ENCODE data around the gene CNOT2. TPM values are rescaled to one million over a fixed set of nuclear protein-coding genes. Genes with fewer than 3 reads are reported as not detected.

Gene CNOT2
- total RNA-seq, 6 experiments from 2014 or later = 45.0 to 54.2 (median 49.5) TPM

- Mint-ChIP-seq H3K27ac (peak overlapping the region; percentile 67), H3K4me3 (peak overlapping the region; percentile 74), H3K9me3 (no peaks in the 10 kb centered on the region), H3K27me3 (ENCODE audit: insufficient read depth) (no peaks in the 10 kb centered on the region; the same call in 1 of the 2 replicates), H3K4me1 (ENCODE audit: low read depth) (peaks cover 78% of the 10 kb centered on the region), H3K36me3 (ENCODE audit: low read depth) (no peaks in the 10 kb centered on the region)
- TF ChIP-seq, protein P1, sequence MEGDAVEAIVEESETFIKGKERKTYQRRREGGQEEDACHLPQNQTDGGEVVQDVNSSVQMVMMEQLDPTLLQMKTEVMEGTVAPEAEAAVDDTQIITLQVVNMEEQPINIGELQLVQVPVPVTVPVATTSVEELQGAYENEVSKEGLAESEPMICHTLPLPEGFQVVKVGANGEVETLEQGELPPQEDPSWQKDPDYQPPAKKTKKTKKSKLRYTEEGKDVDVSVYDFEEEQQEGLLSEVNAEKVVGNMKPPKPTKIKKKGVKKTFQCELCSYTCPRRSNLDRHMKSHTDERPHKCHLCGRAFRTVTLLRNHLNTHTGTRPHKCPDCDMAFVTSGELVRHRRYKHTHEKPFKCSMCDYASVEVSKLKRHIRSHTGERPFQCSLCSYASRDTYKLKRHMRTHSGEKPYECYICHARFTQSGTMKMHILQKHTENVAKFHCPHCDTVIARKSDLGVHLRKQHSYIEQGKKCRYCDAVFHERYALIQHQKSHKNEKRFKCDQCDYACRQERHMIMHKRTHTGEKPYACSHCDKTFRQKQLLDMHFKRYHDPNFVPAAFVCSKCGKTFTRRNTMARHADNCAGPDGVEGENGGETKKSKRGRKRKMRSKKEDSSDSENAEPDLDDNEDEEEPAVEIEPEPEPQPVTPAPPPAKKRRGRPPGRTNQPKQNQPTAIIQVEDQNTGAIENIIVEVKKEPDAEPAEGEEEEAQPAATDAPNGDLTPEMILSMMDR (IDR thresholded peaks at IDR 0.05) = no peak
- DNase-seq = peak; percentile 60
Observed at GRCh38 chr12:70255311-70255710, 12.1 kb downstream of the CNOT2 start.

GRCh38 chr12:70258605-70259403 is 15.6 kb downstream of the CNOT2 start:
- H3K36me3 Mint-ChIP-seq (ENCODE audit: low read depth) = peaks cover 21% of the 10 kb centered on the region
- peaks cover 7% of the 10 kb centered on the region; the same call in 1 of the 2 replicates for H3K9me3 Mint-ChIP-seq
- DNase-seq = no peak
- H3K27me3 Mint-ChIP-seq (ENCODE audit: insufficient read depth) = no peaks in the 10 kb centered on the region
- H3K4me3 Mint-ChIP-seq = no peak overlapping the region; the same call in 1 of the 2 replicates
- TF ChIP-seq, protein P1 (IDR thresholded peaks at IDR 0.05) = no peak
- H3K4me1 Mint-ChIP-seq (ENCODE audit: low read depth) = peaks cover 56% of the 10 kb centered on the region
- peak overlapping the region; percentile 45 for H3K27ac Mint-ChIP-seq

DNA sequence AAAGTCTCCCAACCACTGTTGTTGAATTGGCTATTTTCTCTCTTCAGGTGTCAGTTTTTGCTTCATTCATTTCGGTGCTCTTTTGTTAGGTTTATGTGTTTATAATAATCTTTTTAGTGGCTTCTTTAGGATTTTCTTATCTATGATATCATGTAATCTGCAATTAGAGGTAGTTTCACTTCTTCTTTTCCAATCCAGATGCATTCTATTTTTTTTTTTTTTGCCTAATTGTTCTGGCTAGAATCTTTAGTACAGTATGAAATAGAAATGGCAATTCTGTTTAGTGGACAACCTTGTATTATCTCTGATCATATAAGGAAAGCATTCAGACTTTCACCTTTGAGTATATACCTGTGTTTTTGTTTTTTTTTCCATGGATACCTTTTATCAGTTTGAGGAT is 17.4 kb downstream of the CNOT2 start:
- Mint-ChIP-seq H3K27me3 (ENCODE audit: insufficient read depth) (no peaks in the 10 kb centered on the region; the same call in 1 of the 2 replicates), H3K36me3 (ENCODE audit: low read depth) (peaks cover 21% of the 10 kb centered on the region), H3K27ac (no peak overlapping the region), H3K4me1 (ENCODE audit: low read depth) (peaks cover 44% of the 10 kb centered on the region), H3K4me3 (no peak overlapping the region), H3K9me3 (peaks cover 7% of the 10 kb centered on the region; the same call in 1 of the 2 replicates)
- no peak for DNase-seq
- TF ChIP-seq, protein P1 (IDR thresholded peaks at IDR 0.05) = no peak

- Mint-ChIP-seq H3K27me3 (ENCODE audit: insufficient read depth) (no peaks in the 10 kb centered on the region; the same call in 1 of the 2 replicates), H3K36me3 (ENCODE audit: low read depth) (peaks cover 21% of the 10 kb centered on the region), H3K27ac (no peak overlapping the region), H3K4me3 (no peak overlapping the region), H3K4me1 (ENCODE audit: low read depth) (peaks cover 49% of the 10 kb centered on the region), H3K9me3 (peaks cover 7% of the 10 kb centered on the region; the same call in 1 of the 2 replicates)
- no peak for DNase-seq
- TF ChIP-seq, protein P1 (IDR thresholded peaks at IDR 0.05) = no peak
Observed at GRCh38 chr12:70264067-70264867, 21.0 kb downstream of the CNOT2 start.

DNA sequence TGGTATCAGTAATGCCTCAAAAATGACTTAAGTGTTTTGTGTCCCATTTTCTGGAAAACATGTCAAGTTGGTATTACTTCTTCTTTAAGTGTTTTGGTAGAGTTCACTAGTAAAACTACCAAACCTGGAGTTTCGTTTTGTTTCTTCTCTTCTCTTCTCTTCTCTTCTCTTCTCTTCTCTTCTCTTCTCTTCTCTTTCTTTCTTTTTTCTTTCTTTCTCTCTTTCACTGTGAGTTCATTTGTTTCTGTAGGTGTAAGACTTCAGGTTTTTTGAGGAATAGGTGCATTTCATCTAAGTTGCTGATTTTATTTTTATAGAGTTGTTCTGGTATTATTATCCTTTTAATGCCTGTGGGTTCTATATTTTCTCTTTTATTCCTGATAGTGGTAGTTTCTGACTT is 21.9 kb downstream of the CNOT2 start:
- TF ChIP-seq, protein P1 (IDR thresholded peaks at IDR 0.05) = no peak
- Mint-ChIP-seq H3K27ac (no peak overlapping the region), H3K4me1 (ENCODE audit: low read depth) (peaks cover 42% of the 10 kb centered on the region), H3K4me3 (no peak overlapping the region), H3K36me3 (ENCODE audit: low read depth) (peaks cover 21% of the 10 kb centered on the region), H3K9me3 (peaks cover 7% of the 10 kb centered on the region; the same call in 1 of the 2 replicates), H3K27me3 (ENCODE audit: insufficient read depth) (no peaks in the 10 kb centered on the region; the same call in 1 of the 2 replicates)
- no peak for DNase-seq

All from HFFc6 (cell line).